Measurements from ENCODE around the gene EMID1. TPM values are rescaled to one million over a fixed set of nuclear protein-coding genes. Genes with fewer than 3 reads are reported as not detected.

Gene EMID1
- total and polyA plus RNA-seq, 2 experiments from 2014 or later = 11.5 to 15.0 TPM

GRCh38 chr22:29157759-29158535 is 47.7 kb upstream of the EMID1 start:
- no peaks in the 10 kb centered on the region for H3K4me1 ChIP-seq (ENCODE audit: insufficient read depth)
- H3K79me2 ChIP-seq = no peaks in the 10 kb centered on the region
- no peak overlapping the region for H3K4me2 ChIP-seq
- TF ChIP-seq EZH2phosphoT487 (IDR thresholded peaks at IDR 0.05; ENCODE audit: low read depth, severe bottlenecking, unreplicated experiment) = no peak
- TF ChIP-seq CTCF (IDR thresholded peaks at IDR 0.05; ENCODE audit: poor library complexity) = no peak
- no peak for TF ChIP-seq EZH2 (IDR thresholded peaks at IDR 0.05; ENCODE audit: borderline replicate concordance)
- no peak overlapping the region for H3K27ac ChIP-seq
- WGBS (ENCODE audit: low lambda C conversion rate, missing lambda C conversion rate) = 89% methylated on average over 11 of the region's 11 CpGs
- H3K27me3 ChIP-seq = no peaks in the 10 kb centered on the region
- no peaks in the 10 kb centered on the region for H3K36me3 ChIP-seq (replicated peaks; ENCODE audit: insufficient read depth, low read depth)
- no peaks in the 10 kb centered on the region for H3K9me3 ChIP-seq (ENCODE audit: low read depth)
- no peak for DNase-seq (ENCODE audit: low spot score)
- H3K4me3 ChIP-seq = no peak overlapping the region
- no peak overlapping the region for H2AFZ ChIP-seq
- no peaks in the 10 kb centered on the region for H3K9me2 ChIP-seq (replicated peaks; ENCODE audit: insufficient read depth)
- H4K20me1 ChIP-seq (ENCODE audit: insufficient read depth, poor library complexity, severe bottlenecking) = no peaks in the 10 kb centered on the region

GRCh38 chr22:29158546-29158945 is 47.1 kb upstream of the EMID1 start:
- no peak overlapping the region for H3K4me2 ChIP-seq
- no peak overlapping the region for H2AFZ ChIP-seq
- H3K9me2 ChIP-seq (replicated peaks; ENCODE audit: insufficient read depth) = no peaks in the 10 kb centered on the region
- no peaks in the 10 kb centered on the region for H3K27me3 ChIP-seq
- H3K36me3 ChIP-seq (replicated peaks; ENCODE audit: insufficient read depth, low read depth) = no peaks in the 10 kb centered on the region
- no peak overlapping the region for H3K27ac ChIP-seq
- TF ChIP-seq EZH2phosphoT487 (IDR thresholded peaks at IDR 0.05; ENCODE audit: low read depth, severe bottlenecking, unreplicated experiment) (no peak), EZH2 (IDR thresholded peaks at IDR 0.05; ENCODE audit: borderline replicate concordance) (no peak), CTCF (IDR thresholded peaks at IDR 0.05; ENCODE audit: poor library complexity) (no peak)
- 92% methylated on average over 5 of the region's 5 CpGs for WGBS (ENCODE audit: low lambda C conversion rate, missing lambda C conversion rate)
- no peaks in the 10 kb centered on the region for H3K4me1 ChIP-seq (ENCODE audit: insufficient read depth)
- no peaks in the 10 kb centered on the region for H3K79me2 ChIP-seq
- H3K9me3 ChIP-seq (ENCODE audit: low read depth) = no peaks in the 10 kb centered on the region
- H4K20me1 ChIP-seq (ENCODE audit: insufficient read depth, poor library complexity, severe bottlenecking) = no peaks in the 10 kb centered on the region
- H3K4me3 ChIP-seq = no peak overlapping the region
- DNase-seq (ENCODE audit: low spot score) = no peak

GRCh38 chr22:29163808-29164207 is 41.9 kb upstream of the EMID1 start:
- WGBS (ENCODE audit: low lambda C conversion rate, missing lambda C conversion rate) = 94% methylated on average over 13 of the region's 13 CpGs
- no peaks in the 10 kb centered on the region for H4K20me1 ChIP-seq (ENCODE audit: insufficient read depth, poor library complexity, severe bottlenecking)
- no peak overlapping the region for H3K27ac ChIP-seq
- no peak overlapping the region for H3K4me3 ChIP-seq
- no peak overlapping the region for H2AFZ ChIP-seq
- TF ChIP-seq CTCF (IDR thresholded peaks at IDR 0.05; ENCODE audit: poor library complexity) = no peak
- TF ChIP-seq EZH2 (IDR thresholded peaks at IDR 0.05; ENCODE audit: borderline replicate concordance) = no peak
- TF ChIP-seq EZH2phosphoT487 (IDR thresholded peaks at IDR 0.05; ENCODE audit: low read depth, severe bottlenecking, unreplicated experiment) = no peak
- H3K4me2 ChIP-seq = no peak overlapping the region
- no peak for DNase-seq (ENCODE audit: low spot score)
- H3K4me1 ChIP-seq (ENCODE audit: insufficient read depth) = no peaks in the 10 kb centered on the region
- no peaks in the 10 kb centered on the region for H3K79me2 ChIP-seq
- H3K9me2 ChIP-seq (replicated peaks; ENCODE audit: insufficient read depth) = no peaks in the 10 kb centered on the region
- H3K27me3 ChIP-seq = no peaks in the 10 kb centered on the region
- H3K9me3 ChIP-seq (ENCODE audit: low read depth) = no peaks in the 10 kb centered on the region
- H3K36me3 ChIP-seq (replicated peaks; ENCODE audit: insufficient read depth, low read depth) = no peaks in the 10 kb centered on the region

All from hepatocyte (in vitro differentiated cells).